Activated CD8-positive, alpha-beta T cell treated with anti-CD3 and anti-CD28 coated beads, Interleukin-2, amount 10 ng/mL, durations not matched to agents 7 days and 5 days (primary cell): ENCODE results near the gene MAEL. TPM values are rescaled to one million over a fixed set of nuclear protein-coding genes. Genes with fewer than 3 reads are reported as not detected.

Experiments
- ATAC-seq: fragments of 150-1000 bp; cut with Tn5 transposase; one replicate; pipeline ENCODE4 v1.10.0; 2021; ENCODE audit warnings: moderate library complexity
- CTCF ChIA-PET: fragments of 350-600 bp; sonication (Branson Sonifier 250); formaldehyde crosslinking; loops from one replicate; lab custom pipeline; 2021; ENCODE audit warnings: antibody characterized with exemption; lab: Charles Lee
- POLR2A ChIA-PET: fragments of 350-600 bp; sonication (Branson Sonifier 250); formaldehyde crosslinking; loops from one replicate; lab custom pipeline; 2021; ENCODE audit warnings: antibody characterized with exemption; lab: Charles Lee
- DNase-seq: peaks from one replicate; pipeline ENCODE4 v3.0.0-alpha.2; 2020
- H3K27ac Mint-ChIP-seq: one replicate; pipeline ENCODE4 v1.8.0; 2021; ENCODE audit warnings: mild to moderate bottlenecking, mixed read lengths
- H3K27me3 Mint-ChIP-seq: one replicate; pipeline ENCODE4 v1.8.0; 2021; ENCODE audit warnings: low read depth, mixed read lengths
- H3K36me3 Mint-ChIP-seq: one replicate; pipeline ENCODE4 v1.8.0; 2021; ENCODE audit warnings: low read depth, mixed read lengths
- H3K4me1 Mint-ChIP-seq: one replicate; pipeline ENCODE4 v1.8.0; 2021; ENCODE audit warnings: low read depth, mixed read lengths
- H3K4me3 Mint-ChIP-seq: one replicate; pipeline ENCODE4 v1.8.0; 2021; ENCODE audit warnings: mild to moderate bottlenecking, mixed read lengths
- H3K9me3 Mint-ChIP-seq: one replicate; pipeline ENCODE4 v1.8.0; 2022; ENCODE audit warnings: mixed read lengths; ENCODE audit not compliant: insufficient read depth
- total RNA-seq, 2 experiments: library from RNA; stranded (reverse); gene quantifications; one replicate each; pipeline ENCODE4 v1.2.3, GENCODE V29; 2021

The MAEL gene
- total RNA-seq, 2 experiments from 2014 or later = not detected

- Mint-ChIP-seq H3K4me3 (no peak overlapping the region), H3K9me3 (no peaks in the 10 kb centered on the region), H3K36me3 (no peaks in the 10 kb centered on the region), H3K27me3 (peaks cover 13% of the 10 kb centered on the region), H3K4me1 (peaks cover 15% of the 10 kb centered on the region), H3K27ac (no peak overlapping the region)
- DNase-seq = no peak
- ChIA-PET CTCF (interaction anchor here (1.1 to 1.2 kb wide), 2 partner anchors 51 to 149 kb away, joined by 3 to 4 read pairs; partner anchors contain the start of gene POU2F1), POLR2A (no interaction called here)
- ATAC-seq = no peak
Measured at GRCh38 chr1:167071286-167071685, 82.2 kb downstream of the MAEL start.

Other genes with a start within 250 kb of the MAEL start
- gene POGK, start 149.8 kb upstream of the MAEL start, total RNA-seq = 10 to 100 TPM; 37.6 to 39.8 TPM
- gene TADA1, start 113.0 kb upstream of the MAEL start, total RNA-seq = 10 to 100 TPM; 12.9 to 13.6 TPM
- gene ILDR2, start 13.7 kb upstream of the MAEL start, total RNA-seq = 1 to 10 TPM; 4.3 to 5.0 TPM
- gene GPA33, start 101.1 kb downstream of the MAEL start, total RNA-seq = under 1 TPM; 0.16 to 0.24 TPM
- gene STYXL2, start 104.8 kb downstream of the MAEL start, total RNA-seq = not detected
- gene POU2F1, start 231.6 kb downstream of the MAEL start, total RNA-seq = 10 to 100 TPM; 22.7 to 23.3 TPM